ENCODE data around the gene C16orf82.
"Not testable (repeated sequence)": the region's sequence is repeated elsewhere in the genome, so short reads cannot be mapped to it uniquely, and the experiment has no call there.

Gene C16orf82

DNA sequence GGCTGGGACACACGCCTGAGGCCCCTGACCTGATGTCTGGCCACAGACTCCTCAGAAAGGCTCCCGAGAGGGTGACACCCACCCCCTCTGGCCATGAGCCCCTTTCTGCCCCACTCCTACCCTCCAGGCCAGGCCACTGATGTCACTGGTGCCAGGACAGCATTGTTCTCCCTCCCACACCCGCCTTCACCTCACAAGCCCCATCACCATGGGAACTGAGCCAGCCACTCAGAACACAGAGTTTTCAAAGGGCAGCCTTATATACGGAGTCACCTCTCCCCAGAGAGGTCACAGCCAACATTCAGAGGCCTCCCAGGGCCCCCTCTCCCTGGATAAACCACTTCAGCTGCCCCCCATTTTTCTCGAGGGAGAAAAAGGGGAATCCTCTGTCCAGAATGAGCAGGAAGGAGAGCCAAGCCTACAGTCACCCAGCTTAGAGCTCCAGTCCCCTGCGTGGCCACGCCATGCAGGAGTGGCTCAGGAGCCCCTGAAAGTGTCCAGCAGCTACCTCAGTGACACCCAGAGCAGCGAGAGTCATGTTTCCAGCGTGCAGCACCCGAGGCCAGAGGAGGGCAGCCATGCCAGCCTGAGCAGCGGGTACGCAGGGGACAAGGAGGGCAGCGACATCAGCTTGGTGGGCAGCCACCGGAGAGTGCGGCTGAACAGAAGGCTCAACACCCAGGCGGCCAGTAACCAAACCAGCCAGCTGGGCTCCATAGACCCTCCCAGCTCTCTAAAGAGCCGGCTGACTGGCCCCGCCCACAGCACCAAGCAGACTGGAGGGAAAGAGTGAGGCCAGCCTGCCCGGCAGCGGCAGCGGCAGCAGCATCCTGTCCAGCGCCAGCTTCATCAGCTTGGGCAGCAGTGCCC, at the start of gene C16orf82:
Gene C16orf82, plus strand, starts transcription at position 260 of the 870 bp plus-strand sequence.
- DNase-seq, result no peak

DNA sequence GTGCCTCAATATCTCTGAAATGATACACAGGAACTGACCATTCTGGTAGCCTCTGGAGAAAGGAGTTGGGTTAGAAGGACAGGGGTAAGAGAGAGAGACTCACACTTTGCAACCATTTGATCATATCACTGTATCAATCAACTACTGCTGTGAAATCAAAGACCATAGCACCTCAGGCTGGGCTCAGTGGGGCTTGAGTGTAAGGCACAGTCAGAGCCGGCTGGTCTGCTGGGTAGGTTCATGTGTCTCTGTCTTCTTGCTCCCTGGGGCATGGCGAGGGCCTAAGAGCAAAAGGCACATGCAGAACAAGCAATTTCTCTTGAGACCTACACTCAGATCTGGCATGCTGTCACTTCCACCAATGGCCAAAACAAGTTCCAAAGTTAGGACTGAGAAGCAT, 46.7 kb upstream of the C16orf82 start:
- no peak for DNase-seq

DNA sequence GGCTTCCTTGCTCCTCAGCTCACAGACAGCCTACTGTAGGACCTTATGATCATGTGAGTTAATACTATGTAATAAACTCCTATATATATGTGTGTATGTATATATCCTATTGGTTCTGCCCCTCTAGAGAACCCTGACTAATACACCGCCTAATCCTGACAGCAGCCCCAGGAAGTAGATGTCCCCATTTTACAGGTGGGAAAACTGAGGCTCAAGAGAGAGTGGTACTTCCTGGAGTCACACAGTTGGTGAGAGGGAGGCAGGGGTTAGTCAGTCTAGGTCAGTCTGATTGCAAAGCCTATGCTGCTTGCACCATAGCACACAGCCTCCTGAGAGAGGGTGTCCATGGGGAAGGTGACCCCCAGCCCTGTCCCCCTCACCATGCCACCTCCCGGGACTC, 42.7 kb upstream of the C16orf82 start:
- DNase-seq, result no peak

DNA sequence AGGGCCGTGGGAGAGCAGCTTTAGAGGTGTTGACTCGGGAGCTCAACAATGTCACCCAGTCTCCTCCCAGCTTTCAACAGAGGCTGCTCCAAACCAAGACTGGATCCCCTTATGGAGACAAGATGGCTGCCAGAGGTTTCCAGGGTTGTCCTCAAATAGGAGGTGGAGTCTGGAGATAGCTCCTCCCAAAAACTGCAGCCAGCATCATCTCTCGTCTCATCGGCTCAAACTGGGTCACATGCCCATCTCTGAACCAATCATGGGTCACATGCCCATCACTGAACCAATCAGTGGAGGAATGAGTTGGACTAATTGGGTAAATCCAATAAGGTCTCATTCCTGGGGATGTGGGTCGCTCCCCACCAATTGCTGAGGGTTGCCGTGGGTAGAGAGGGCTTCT, 41.1 kb upstream of the C16orf82 start:
- DNase-seq, result no peak

DNA sequence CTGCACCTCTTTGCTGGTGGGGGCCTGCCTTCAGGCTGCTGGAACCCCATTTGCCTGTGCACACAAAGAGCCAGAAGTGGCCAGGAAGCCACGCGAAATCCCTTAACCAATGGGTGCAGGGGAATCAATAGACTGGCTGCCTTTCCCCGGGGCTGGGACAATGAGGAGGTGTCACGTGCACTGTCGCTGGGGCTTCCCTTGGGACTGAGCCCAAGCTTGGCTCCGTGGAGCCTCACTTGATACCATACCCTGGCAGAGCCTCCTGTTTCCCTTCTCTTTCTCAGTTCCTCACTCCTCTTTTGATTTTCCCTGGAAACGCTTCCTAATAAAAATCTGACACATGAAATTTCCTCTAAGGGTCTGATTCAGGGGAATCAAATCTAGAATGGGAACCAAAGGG, 38.8 kb upstream of the C16orf82 start:
- DNase-seq, result no peak

DNA sequence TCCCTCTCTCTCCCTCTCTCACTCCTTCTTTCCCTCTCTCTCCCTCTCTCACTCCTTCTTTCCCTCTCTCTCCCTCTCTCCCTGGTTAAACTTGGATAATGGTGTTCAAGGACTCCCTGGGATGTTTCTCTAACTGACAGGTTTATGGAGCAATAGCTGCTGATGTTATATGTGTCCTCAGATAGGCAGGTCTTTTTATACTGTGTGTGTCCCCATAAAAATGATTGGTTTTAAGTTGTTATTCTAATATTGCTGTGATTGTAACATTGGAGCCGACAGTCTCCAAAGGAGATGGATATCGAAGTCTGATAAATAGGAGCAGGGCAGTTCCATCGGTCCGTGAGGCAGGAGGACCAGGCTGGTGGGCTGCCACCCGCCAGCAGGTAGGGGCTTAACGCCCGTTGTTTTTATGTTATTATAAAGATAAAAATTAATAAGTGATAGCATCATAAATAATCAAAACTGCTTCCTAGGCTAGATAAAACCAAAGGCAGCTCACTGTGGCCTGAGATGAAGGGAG, 38.1 kb upstream of the C16orf82 start:
- no peak for DNase-seq

DNA sequence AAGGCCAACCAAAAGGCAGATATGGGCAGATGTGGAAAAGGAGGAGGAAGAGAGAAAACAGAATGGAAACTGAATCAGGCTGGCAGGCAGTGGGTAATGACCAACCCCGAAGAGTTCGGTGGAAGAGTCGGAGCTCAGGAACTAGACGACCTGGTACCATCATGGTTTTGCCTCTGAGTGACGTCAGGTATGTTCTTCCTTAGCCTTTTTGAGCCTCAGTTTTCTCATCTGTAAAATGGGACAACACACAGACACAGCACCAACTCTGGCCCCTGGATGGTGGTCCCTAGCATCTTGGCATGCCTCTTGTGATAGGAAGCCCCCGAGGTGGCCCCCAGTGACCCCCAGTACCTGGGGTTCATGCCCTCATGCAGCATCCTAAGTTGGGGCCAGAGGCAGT, 37.2 kb upstream of the C16orf82 start:
- no peak for DNase-seq

DNA sequence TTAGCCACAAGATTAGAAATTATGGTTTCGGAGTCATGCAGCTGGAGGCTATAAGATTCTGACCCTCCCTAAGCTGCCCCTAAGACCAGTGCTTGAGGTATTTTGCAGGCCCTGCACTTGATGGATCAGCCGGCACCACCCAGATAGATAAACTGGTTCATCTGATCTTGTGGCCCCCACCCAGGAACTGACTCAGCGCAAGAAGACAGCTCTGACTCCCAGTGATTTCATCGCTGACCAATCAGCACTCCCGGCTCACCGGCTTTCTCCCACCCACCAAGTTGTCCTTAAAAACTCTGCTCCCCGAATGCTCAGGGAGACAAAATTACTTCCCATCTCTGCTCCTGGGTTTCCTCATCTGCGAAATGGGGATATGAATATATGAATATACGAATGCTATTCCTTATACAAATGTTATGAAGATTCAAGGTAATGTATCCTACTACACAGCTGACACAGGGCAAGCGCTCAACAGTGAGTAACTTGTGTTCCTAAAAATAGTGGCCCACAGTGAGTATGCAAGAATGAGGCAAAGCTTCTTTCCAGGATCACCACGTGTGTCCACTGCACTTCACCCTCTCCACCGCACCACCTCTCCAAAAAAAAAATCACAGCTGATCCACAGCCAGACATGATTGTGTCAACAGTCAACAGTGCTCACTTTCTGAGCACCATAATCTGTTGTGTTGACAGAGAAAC, 33.3 kb upstream of the C16orf82 start:
- DNase-seq, result no peak

DNA sequence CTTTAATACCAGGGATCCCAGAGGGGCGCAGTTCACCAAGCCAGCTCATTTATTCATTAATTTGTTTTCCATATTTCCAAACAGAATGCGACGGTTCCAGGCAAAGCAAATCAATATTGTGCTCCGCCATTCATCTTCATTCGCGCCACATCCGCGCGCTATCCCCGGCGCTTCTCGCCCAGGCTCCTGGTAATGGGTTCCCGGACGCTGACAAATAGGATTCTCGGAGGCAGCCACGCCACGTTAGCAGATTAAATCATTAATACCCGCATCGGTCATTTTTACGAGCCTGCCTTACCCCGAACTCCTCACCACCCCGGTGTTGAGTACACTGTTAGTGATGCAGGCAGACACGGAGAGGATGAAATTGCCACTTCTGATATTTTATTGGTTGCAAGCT, 26.0 kb upstream of the C16orf82 start:
- DNase-seq, result no peak

DNA sequence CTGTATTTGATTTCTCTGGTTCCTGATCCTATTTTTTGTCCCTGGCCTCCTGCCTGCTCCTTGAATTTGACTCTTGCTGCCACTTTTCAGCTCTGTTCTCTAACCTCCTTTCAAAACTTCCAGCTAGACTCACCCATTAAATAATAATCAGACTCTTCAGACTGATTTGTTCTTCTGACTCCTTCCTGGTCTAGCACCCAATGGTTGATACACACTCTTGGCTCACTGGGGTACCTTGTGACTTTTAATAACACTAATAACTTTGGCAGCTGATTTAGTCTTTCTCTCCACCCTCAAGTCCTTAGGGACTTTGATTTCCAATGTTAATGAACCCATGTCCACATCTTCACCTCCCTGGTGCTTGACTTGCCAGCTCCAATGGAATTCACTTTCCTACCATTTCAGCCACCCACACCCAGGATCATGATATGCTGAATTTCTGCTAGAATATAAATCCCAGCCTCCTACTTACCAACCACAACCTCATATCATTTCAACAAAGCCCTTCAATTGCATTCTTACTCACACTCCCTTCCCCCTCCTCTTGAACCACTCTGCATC, 19.7 kb upstream of the C16orf82 start:
- DNase-seq, result no peak

DNA sequence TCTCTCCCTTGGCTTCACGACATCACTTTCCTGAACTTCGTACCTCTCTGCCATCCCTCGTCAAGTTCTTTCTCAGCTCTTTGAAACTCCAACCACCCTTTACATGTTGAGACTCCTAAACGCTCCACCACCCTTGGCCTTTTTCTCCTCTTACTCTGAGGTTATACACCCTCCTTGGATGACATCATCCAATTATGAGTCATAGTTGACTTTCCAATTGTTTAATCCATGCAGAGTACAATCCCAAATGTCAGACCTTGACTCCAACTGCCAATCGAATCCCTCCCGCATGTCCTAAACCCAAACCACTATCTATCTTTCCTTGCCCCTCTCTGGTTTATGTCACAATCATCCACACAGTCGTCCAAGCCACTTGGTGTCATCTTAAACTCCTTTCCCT, 18.4 kb upstream of the C16orf82 start:
- no peak for DNase-seq

DNA sequence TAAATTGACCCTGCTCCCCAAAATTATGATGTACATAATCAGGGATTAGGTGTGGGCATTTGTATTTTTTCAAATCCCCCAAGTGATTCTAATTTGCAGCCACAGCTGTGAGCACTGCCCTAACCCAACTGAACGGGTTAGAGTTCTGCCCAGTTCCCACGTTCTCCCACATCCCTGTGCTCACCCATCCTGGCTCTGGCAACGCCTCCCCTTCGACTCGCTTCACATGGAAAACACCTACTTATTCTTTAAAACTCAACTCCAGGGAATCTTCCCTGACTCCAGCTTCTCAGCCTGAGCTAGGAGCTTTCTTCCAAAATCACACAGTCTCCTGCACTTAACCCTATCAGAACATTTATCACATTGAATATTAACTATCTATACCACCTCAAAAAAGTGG, 17.6 kb upstream of the C16orf82 start:
- no peak for DNase-seq

DNA sequence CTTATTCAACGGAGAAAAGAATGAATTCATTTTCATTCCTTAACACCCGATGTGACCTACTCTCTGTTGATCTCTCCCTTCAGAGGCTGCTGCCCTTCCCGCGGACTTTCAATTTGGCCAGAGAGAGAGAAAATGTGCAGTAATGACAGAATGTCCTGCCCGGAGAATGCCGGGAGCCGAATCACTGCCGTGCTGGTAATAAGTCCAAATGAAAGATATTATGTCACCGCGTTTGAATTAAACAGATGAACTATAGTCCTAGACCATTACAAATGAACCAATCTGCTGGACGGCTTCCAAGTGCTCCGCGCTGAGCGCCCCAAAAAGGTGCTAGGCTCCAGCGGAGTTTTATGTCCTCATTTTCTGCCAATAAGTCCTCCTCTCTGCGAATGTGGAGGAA, 14.7 kb upstream of the C16orf82 start:
- no peak for DNase-seq

DNA sequence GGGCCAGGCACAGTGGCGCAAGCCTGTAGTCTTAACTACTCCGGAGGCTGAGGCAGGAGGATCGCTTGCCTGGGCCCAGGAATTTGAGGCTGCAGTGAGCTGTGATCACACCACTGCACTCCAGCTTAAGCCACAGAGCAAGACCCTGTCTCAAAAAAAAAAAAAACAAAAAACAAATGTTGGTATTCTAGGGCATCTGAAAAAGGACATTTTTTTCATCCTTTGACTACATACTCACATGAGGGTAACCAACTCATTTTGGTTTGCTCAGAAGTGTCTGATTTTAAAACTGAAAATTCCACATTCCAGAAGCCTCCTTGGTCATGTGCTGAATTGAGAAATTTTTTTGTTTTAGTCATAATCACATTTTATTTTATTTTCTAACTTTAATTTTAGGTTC, 12.7 kb upstream of the C16orf82 start:
- no peak for DNase-seq

DNA sequence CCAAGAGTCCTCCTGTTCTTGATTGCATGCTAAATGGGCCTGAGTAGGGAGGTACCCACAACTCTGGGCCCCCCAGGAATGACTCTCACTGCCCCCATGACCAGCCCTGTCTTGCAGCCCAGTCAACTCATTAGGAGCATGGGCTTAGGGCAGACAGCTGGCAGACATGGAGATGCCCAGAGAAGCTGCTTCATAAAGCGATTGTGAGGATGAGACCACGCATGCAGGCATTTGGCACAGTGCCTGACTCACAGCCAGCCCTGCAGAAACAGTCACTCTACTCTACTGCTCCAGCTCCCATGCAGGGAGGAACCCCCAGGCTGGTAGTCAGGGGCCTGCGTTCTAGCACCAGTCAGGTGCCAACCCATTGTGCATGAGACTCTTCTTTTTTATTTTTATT, 8.4 kb upstream of the C16orf82 start:
- DNase-seq, result no peak

DNA sequence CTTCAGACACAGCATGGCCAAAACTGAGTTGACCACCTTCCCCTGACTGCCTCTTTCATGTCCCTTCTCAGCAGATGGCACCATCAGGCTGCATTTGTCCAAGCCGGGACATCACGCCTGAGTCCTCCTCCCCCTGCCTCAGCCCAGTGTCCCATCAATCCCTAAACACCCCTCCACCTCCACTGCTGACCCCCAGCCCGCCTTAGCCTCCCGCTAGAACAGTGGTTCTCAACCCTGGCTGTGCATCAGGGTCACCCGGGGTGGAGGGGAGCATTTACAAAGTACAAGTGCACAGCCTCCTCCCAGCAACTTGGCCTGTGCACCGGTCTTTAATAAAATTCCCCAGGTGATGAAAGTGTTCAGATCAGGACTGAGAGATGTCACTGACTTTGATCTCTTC, 4.0 kb downstream of the C16orf82 start:
- DNase-seq, result no peak

DNA sequence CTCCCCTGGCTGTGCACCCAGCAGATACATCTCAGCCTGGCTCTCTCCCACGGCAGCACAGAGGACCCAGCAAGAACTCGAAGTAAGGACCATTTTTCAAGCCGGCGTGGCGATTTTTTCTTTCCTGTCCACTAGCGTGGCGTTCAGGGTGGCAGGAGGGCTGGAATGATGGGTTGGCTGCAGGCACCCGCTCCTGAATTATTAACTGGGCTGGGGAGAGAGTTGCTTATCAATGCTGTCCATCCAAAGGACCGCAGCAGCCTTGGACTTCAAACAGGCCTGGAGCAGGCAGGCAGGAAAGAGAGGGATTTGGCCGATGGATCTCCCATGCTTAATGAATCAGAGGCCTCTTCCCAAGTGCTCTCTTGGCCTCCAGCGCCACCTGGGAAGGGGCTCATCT, 7.0 kb downstream of the C16orf82 start:
- DNase-seq, result no peak

DNA sequence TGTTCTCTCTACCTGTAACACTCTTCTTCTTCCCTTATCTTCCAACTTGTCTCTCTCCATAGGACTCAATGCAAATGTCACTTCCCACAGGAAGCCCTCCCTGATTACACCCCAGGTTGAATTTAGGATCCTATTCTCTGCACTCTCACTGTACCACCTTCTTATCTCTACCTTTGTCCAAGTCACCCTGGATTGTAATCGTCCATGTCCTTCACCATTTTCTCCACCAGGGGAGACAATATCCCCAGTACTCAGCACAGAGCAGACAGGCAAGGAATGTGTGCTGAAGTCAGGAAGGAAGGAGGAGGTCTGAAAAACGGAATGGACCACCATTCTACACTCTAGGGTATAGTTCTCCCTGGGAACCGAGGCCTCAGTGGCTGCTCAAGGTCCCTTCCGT, 14.2 kb downstream of the C16orf82 start:
- no peak for DNase-seq

DNA sequence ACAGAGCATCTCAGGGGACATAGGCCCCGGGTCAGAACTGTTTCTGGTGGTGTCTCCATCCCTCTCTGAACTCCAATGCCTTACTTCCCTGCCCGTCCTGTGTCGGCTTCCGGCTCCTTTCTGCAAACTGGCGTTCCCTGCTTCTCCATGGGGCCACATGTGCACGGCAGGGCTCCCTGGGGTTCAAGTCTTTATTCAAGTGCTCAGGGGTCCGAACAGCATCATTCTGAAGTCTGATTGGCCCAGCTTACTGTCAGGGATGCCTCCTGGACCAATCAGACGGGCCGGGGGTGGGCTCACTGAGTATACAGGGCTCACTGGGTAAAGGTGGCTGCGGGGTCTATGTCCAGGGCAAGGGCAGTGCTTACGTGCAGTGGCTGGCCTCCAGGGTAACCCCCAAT, 17.1 kb downstream of the C16orf82 start:
- DNase-seq, result no peak

DNA sequence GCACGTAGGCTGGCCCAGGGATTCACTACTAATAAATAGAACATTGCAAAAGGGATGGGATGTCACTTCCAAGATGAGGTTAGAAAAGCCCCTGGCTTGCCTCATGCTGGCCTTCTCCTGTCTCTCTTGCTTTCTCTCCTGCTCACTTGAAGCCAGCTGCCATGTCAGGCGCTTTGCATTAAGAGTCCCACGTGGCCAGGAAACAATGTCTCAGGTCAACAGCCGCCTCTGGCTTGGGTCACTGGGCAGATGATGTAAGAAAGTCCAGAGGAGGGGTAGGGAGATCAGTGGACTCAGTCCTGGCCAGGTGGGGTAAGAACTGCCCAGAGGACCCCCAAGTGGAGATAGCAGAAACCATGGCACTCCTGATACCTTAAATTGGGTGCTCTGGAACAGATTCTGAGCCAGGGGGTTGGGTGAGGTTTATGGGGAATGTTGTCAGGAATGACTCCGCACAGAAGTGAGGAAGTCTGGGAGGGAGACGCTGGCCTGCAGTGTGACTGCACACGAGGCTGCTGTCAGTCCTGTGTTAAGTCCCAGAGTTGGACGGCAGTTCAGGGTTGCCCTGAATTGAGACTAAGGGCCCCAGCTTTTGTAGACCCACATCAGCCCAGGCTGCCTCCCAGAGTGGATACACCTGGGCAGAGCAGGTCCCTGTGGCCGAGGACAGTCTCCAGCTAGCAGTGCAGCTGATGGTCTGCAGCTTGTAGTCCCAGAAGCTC, 17.7 kb downstream of the C16orf82 start:
- no peak for DNase-seq

DNA sequence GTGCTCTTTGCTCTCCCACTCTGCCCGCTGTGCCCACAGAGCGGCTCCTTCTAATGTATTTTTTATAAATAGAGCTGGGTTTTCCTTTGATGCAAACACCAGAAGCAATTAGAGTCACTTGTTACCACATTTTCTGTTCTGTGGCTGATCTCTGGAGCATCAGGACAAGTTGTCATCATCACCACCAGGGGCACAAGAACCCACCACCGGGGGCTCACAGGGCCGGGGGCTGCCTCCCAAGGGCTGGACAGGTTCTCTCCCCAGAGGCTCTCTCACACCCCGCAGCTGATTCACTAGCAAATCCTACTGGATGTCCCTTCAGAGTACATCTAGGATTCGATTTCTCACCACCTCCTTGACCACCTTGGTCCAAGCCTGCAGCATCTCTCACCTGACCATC, 18.5 kb downstream of the C16orf82 start:
- no peak for DNase-seq

DNA sequence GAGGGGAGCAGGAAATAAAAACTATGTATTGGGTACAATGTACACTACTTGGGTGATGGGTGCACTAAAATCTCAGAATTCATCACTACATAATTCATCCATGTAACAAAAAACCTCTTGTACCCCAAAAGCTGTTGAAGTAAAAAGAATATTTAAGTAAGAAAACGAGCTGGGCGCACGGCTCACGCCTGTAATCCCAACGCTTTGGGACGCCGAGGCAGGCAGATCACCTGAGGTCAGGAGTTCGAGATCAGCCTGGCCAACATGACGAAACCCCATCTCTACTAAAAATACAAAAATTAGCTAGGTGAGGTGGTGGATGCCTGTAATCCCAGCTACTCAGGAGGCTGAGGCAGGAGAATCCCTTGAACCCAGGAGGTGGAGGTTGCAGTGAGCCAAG, 19.3 kb downstream of the C16orf82 start:
- DNase-seq, result not testable (repeated sequence)

DNA sequence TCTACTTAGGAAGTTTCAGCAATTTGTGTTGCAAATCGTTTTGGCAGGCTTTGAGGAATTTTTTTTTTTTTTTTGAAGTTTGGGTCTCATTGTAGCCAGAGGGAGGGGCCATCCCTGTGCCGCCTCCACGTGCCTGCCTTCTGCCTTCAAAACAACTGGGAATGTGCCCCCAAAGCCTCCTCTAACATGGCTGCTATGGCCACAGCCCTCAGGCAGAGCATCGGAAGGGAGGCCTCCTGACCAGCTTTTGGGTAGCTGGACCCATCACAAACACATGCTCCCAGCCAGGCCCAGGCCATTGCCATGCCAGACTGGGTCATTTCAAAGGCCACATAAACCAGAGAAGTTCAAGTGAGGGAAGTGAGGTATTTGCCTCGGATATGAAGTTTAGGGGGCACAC, 21.5 kb downstream of the C16orf82 start:
- no peak for DNase-seq

Data from left hindlimb (tissue), 1 donor.